GM18868 (cell line): ENCODE results near the gene ZMYND10.

Source experiments
- ATAC-seq: cut with Tn5 transposase; IDR thresholded peaks from one replicate; pipeline ENCODE4 v1.9.1; 2021; ENCODE audit warnings: mild to moderate bottlenecking, moderate library complexity; ENCODE audit not compliant: unreplicated experiment

The ZMYND10 gene

DNA sequence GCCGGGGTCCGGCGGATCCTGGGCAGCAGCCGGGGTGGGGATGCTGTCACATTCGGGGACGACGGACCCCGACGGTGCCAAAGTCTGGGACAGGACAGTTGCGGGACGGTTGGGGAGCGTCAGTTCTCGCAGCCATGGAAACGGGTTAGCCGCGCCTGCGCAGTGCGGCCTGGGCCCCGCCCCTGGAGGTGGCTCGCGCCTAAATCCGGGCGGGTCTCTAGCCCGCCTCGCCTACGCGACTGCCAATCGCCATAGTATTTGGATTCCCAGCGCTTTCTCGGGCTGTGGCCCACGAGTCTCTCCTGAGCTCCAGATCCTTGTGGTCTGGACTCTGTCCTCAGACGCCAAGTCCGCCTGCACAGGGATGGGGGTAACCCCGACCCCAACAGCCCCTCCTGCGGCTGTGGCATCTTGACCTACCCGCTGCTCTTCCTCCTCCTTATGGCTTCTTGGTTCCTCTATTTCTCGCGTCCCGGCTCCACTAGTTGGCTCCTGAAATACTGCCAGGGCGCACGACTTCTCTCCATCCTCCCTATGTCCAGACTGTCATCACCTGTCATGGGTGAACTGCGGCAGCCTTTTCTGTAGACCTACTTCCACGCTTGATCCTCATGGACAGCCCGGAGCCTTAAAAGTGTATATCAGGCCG lies at the start of gene ZMYND10:
Gene ZMYND10, minus strand, starts transcription at position 147 of the 649 bp plus-strand sequence. CDS start 153 bp downstream, outside the sequence.
- no peak for ATAC-seq

- no peak for ATAC-seq
Observed at GRCh38 chr3:50393061-50393460, 47.5 kb upstream of the ZMYND10 start.

GRCh38 chr3:50392101-50392715 lies 46.7 kb upstream of the ZMYND10 start:
- no peak for ATAC-seq

- no peak for ATAC-seq
Observed at GRCh38 chr3:50390508-50391224, 45.1 kb upstream of the ZMYND10 start.

GRCh38 chr3:50389414-50389767 lies 43.9 kb upstream of the ZMYND10 start:
- ATAC-seq, result no peak

DNA sequence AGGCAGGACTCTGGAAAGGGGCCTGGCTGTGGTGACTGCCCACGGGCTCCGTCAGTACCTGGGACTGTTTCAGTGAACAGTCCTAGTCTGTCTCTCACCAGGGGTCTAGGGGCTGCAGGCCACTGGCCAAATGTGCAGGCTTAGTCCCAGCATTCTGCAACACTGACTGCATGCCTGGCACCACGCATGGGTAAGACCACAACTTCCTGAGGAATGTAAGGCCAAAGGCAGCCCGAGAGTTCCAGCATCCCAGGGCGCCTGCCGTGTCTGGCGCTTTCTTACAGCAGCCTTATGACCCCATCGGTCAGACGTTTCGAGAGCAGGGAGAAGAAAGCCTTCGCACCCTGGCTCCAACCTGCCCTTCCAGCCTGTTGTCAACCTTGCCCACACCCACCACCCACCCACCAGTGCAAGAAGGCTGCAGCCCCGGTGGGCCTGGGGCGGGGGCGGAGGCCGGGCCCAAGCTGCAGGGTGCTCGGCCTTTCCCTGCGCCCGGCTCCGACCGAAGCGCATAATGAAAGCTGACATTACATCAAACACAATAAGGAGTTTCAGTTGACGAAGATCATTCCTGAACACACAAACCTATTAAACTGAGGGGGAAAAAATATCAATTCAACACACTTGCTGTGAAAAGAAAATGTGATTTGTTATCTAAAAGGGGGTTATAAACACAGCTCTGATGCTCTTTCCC lies 43.3 kb upstream of the ZMYND10 start:
- ATAC-seq, result no peak

- no peak for ATAC-seq
Observed at GRCh38 chr3:50388016-50388719, 42.6 kb upstream of the ZMYND10 start.

GRCh38 chr3:50385754-50386153 lies 40.2 kb upstream of the ZMYND10 start:
- ATAC-seq, result no peak

DNA sequence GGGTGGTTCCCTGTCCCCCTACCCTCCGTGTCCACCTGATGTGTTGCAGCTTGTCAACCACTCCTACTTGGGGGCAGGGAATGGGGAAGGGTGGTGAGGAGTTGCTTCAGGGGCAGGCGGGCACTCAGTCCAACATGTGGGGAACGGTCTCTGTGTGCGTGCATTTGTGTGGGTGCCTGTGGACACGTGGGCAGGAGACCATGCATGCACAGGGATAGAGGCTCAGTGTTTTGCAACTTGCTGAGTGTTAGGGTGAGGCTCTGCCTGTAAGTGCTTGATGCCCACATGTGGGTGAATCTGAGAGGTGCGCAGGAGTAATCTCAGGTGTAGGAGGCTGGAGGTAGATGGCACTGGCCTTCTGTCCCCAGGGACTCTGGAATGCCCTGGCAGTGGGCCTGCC lies 38.2 kb upstream of the ZMYND10 start:
- ATAC-seq, result no peak

GRCh38 chr3:50382722-50383121 lies 37.2 kb upstream of the ZMYND10 start:
- ATAC-seq, result no peak

GRCh38 chr3:50381383-50381782 lies 35.9 kb upstream of the ZMYND10 start:
- no peak for ATAC-seq

DNA sequence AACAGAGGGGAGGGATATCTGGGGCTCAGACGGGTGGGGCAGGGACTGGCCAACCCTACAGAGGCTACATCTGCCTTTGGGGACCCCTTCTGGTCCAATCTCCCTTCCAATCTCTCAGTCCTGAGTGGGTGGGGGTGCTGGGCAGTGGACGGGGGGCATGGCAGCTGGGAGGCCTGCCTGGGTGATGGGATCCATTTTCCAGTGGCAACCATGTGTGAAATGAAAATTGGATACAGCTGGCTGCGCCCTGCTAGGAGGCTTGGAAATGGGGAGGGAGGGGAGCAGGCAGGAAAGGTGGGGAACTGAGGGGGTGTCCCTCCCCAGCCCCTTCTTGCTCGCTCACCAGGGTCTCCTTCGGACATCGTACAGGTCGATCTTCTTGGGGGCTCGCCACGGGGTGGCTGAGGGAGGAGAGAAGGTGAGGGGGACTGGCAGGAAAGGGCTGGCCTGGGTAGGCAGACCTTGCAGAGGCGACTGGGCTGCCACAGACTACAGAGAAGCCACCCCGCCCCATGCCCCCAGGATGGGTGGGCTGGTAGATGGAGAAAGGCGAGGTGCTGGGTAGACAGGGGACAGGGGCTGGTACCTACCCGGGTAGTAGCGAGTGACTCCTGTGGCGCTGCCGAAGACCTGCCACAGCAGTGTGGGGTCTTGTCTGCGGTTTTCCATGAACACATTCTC lies 35.0 kb upstream of the ZMYND10 start:
- ATAC-seq, result no peak

DNA sequence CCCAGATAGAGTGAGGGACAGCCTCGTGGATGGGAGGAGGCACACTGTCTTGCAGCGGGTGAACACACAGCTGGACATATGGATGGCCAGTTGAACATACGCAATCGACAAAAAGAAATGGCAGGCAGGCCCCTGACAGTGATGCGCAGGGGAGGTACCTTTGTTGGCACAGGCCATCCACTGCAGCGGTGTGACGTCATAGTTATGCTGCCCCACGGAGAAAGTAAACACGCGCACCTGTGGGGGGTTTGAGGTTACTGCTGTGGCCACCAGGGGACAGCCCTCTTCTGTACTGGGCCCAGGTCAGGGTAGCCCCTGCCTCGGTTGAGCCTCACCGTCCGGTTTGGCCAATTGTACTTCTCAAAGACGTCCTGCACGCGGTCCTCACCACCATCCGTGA lies 33.2 kb upstream of the ZMYND10 start:
- ATAC-seq, result no peak

DNA sequence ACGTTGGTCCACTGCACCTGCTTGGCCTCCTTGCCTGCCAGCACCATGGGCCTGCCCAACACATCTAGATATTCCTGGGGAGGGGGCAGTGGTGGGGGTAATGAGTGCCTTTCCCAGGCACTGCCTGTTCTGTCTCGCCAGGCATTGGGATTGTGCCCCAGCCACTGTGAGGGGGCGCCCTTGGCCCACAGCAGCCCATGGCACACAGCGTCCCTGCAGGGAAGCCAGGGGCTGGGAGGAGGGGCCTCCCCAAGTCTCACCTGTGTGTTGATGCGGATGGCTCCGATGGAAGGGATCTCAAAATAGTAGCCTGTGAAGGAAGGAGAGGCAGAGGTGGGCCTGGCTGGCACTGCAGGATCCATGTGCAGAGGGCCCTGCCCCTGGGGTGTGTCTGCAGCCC lies 32.5 kb upstream of the ZMYND10 start:
- no peak for ATAC-seq

DNA sequence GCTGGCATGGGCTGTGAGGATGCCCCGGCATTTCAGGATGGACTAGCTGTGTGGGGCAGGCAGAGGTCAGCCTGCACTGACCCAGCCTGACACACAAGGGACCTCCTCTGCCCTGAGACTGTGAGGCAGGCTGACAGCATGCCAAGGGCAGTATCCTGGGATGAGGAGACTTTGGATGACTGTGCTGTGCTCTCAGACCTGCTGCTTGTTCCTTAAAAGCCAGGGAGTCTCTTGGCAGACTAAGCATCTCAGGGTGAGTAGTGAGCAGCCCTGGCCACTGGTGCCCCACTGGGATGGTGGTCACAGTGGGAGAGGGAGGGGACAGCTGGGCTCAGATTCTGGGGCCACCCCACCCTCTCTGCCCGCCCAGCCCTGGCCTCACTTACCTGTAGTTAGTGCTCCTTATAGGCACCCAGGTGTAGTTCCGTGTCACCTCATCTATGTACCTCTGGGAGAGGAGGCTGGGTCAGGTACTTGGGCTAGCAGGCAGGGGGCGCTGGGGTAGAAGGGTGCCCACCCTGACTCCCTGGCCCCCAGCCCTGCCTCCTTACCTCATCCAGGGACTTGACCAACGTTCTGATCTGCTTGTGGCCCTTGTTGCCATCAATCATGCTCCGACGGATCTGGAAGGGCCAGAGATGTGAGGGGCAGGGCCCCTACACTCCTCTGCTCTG lies 29.9 kb upstream of the ZMYND10 start:
- no peak for ATAC-seq

DNA sequence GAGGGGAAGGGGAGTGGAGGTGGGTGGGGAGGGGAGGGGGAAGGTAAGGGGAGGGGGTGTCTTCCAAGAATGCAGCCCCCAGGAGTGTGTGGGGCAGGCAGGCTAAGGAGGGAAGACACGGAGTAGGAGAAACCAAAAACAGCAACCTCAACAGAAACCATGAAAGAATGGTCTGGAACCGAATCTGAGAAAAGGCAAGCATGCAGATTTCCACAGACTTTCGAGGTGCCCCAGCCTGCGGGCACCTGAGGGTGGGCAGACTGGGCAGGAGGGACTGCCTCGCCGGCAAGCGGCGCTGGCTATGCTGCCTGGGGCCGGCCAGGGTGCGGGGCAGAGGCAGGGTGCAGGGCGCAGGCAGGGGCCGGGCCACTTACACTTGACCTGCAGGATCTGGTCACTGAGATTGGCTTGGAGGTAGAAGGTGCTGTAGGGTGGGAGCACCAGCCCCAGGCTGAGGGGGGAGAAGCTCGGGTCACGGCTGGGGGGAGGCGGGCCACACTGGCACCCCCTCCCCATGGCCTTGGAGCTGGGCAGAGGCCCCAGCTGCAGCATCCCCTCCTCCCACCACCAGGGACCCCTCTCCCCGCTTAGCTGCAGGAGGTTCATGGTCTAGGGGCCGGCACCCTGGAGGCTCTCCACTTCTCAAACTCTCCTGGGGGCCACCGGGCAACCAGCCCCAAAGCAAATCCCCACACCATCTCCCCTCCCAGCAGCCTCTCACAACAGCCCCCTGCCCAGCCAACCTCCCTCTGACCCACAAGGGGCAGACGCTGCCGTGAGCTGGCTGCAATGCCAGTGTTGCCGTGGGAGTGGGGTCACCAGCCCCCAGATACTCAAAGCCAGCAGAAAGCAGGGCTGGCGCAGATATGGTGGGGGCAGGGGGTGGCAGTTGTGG lies 29.1 kb upstream of the ZMYND10 start:
- ATAC-seq, result no peak

DNA sequence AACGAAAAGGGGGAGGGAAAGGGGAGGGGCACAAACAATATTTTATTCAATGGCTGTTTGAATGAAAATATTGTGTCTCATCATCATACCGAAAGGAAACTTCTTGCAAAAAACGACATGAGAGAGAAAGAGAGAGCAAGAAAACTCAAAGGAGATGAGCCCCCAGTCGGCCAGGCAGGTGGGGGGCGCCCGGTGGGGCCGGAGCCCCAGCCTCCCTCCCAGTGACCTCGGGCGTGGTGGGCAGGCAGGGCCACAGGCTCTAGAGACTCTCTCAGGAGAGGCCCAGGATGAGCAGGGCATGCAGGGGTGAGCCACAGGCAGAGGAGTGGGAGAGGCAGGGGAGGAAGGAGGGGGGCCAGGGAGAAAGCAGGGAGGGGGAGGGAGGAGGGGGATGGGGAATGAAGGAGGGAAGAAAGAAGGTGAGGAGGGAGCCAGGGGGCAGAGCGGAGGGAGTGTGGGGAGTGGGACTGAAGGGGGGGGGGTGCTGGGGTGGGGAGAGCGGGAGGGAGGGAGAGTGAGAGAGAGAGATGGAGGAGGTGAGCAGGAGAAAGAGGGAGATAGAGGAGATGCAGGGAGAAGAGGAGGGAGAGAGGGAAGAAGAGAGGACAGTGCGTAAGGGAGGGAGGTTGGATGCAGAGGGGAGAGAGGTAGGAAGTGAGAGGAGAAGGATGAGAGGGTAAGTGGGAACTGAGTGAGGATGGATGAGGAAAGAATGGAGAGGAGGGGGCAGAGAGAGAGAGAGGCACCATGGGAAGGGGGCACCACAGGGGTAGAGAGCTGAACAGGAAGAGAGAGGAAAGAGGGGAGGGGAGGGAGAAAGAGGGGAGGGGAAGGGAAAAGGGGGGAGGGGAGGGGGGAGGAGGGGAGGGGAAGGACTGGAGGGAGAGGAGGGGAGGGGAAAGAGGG lies 27.9 kb upstream of the ZMYND10 start:
- ATAC-seq, result no peak

GRCh38 chr3:50372349-50372748 lies 26.8 kb upstream of the ZMYND10 start:
- no peak for ATAC-seq
